HEK293 (cell line): ENCODE results near the gene LCN9.

Experiments
- REST ChIP-seq: fragments of 450-650 bp; formaldehyde crosslinking; IDR thresholded peaks from 2 replicates; pipeline ENCODE4 v1.5.1; 2016; ENCODE audit warnings: missing biosample characterization, missing genetic modification characterization
- TCF7L2 ChIP-seq: IDR thresholded peaks from 2 replicates; pipeline ENCODE4 v1.6.1; 2011; ENCODE audit warnings: low read depth, mild to moderate bottlenecking, inconsistent platforms, low read length, moderate library complexity, borderline replicate concordance
- ZBTB11 ChIP-seq: fragments of 450-650 bp; formaldehyde crosslinking; conservative IDR thresholded peaks from 2 replicates; pipeline ENCODE4 v1.5.1; 2016; ENCODE audit warnings: low read depth, missing biosample characterization, missing genetic modification characterization
- ZBTB17 ChIP-seq: fragments of 450-650 bp; formaldehyde crosslinking; IDR thresholded peaks from 2 replicates; pipeline ENCODE4 v1.5.1; 2016; ENCODE audit warnings: missing biosample characterization, missing genetic modification characterization
- ZNF10 ChIP-seq: fragments of 450-650 bp; formaldehyde crosslinking; IDR thresholded peaks from 2 replicates; pipeline ENCODE4 v1.5.1; 2017; ENCODE audit warnings: missing biosample characterization, missing genetic modification characterization
- ZNF175 ChIP-seq: fragments of 450-650 bp; formaldehyde crosslinking; IDR thresholded peaks from 2 replicates; pipeline ENCODE4 v1.5.1; 2016; ENCODE audit warnings: missing biosample characterization, missing genetic modification characterization
- ZNF274 ChIP-seq, 2 experiments: fragments of 200-500 bp in 1 of 2; fragments of 450-650 bp in 1 of 2; sonication (Bioruptor generic) in 1 of 2; formaldehyde crosslinking in 1 of 2; IDR thresholded peaks; 2 replicates each; pipeline versions ENCODE4 v1.5.1 to v1.6.1; 2014 to 2016; ENCODE audit warnings: borderline replicate concordance in 1 of 2, inconsistent platforms in 1 of 2, low read length in 1 of 2, missing biosample characterization in 1 of 2, missing genetic modification characterization in 1 of 2
- ZNF280D ChIP-seq: fragments of 450-650 bp; formaldehyde crosslinking; IDR thresholded peaks from 2 replicates; pipeline ENCODE4 v1.5.1; 2016; ENCODE audit warnings: missing biosample characterization, missing genetic modification characterization
- ZNF626 ChIP-seq: fragments of 450-650 bp; sonication (Bioruptor Pico); formaldehyde crosslinking; IDR thresholded peaks from 2 replicates; pipeline ENCODE4 v1.5.1; 2018; ENCODE audit warnings: missing biosample characterization, missing genetic modification characterization, inconsistent platforms
- ZNF692 ChIP-seq: fragments of 450-650 bp; formaldehyde crosslinking; IDR thresholded peaks from 2 replicates; pipeline ENCODE4 v1.5.1; 2016; ENCODE audit warnings: missing biosample characterization, missing genetic modification characterization
- ZSCAN5A ChIP-seq: fragments of 450-650 bp; formaldehyde crosslinking; IDR thresholded peaks from 2 replicates; pipeline ENCODE4 v1.5.1; 2016; ENCODE audit warnings: missing biosample characterization, missing genetic modification characterization
- TF ChIP-seq, protein P1 (sequence below): fragments of 450-650 bp; formaldehyde crosslinking; IDR thresholded peaks from 2 replicates; pipeline ENCODE4 v1.5.1; 2016; ENCODE audit warnings: missing biosample characterization, missing genetic modification characterization
- TF ChIP-seq, protein P2 (sequence below): fragments of 450-650 bp; formaldehyde crosslinking; IDR thresholded peaks from 2 replicates; pipeline ENCODE4 v1.5.1; 2016; ENCODE audit warnings: missing biosample characterization, missing genetic modification characterization

- TF ChIP-seq ZNF175 (tag by site-specific recombination) (no peak), ZBTB17 (tag by site-specific recombination) (no peak), ZBTB11 (tag by site-specific recombination) (no peak), ZNF274 (IDR thresholded peaks at IDR 0.05; ENCODE audit: low read length) (no peak), ZNF274 (tag by site-specific recombination; IDR thresholded peaks at IDR 0.05; ENCODE audit: borderline replicate concordance) (no peak), ZNF626 (tag by site-specific recombination) (no peak), ZNF10 (tag by site-specific recombination) (no peak), REST (tag by site-specific recombination) (no peak), ZSCAN5A (tag by site-specific recombination) (no peak), ZNF280D (no peak), TCF7L2 (no peak), ZNF692 (tag by site-specific recombination) (no peak)
- TF ChIP-seq, protein P1, sequence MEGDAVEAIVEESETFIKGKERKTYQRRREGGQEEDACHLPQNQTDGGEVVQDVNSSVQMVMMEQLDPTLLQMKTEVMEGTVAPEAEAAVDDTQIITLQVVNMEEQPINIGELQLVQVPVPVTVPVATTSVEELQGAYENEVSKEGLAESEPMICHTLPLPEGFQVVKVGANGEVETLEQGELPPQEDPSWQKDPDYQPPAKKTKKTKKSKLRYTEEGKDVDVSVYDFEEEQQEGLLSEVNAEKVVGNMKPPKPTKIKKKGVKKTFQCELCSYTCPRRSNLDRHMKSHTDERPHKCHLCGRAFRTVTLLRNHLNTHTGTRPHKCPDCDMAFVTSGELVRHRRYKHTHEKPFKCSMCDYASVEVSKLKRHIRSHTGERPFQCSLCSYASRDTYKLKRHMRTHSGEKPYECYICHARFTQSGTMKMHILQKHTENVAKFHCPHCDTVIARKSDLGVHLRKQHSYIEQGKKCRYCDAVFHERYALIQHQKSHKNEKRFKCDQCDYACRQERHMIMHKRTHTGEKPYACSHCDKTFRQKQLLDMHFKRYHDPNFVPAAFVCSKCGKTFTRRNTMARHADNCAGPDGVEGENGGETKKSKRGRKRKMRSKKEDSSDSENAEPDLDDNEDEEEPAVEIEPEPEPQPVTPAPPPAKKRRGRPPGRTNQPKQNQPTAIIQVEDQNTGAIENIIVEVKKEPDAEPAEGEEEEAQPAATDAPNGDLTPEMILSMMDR (tag by site-specific recombination) = no peak
- TF ChIP-seq, protein P2, sequence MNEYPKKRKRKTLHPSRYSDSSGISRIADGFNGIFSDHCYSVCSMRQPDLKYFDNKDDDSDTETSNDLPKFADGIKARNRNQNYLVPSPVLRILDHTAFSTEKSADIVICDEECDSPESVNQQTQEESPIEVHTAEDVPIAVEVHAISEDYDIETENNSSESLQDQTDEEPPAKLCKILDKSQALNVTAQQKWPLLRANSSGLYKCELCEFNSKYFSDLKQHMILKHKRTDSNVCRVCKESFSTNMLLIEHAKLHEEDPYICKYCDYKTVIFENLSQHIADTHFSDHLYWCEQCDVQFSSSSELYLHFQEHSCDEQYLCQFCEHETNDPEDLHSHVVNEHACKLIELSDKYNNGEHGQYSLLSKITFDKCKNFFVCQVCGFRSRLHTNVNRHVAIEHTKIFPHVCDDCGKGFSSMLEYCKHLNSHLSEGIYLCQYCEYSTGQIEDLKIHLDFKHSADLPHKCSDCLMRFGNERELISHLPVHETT (tag by site-specific recombination) = no peak
Observed at GRCh38 chr9:135647884-135648283, 15.2 kb upstream of the LCN9 start.
